A673 (cell line): ENCODE data around the gene WDR46. TPM values are rescaled to one million over a fixed set of nuclear protein-coding genes. Genes with fewer than 3 reads are reported as not detected.
A peak's percentile ranks its signal among the peaks of the same experiment; 100 is the strongest.

Source experiments
- BruUV-seq: library from RNA; stranded (reverse); fragments of 400-500 nt; replicated peaks from 2 replicates; lab custom pipeline; 2021; lab: Mats Ljungman, UMichigan
- CTCF ChIA-PET: fragments of 300-600 bp; sonication (Branson Sonifier 250); formaldehyde crosslinking; loops from one replicate; lab custom pipeline; 2022; ENCODE audit warnings: antibody characterized with exemption; lab: Charles Lee
- POLR2A ChIA-PET: fragments of 300-600 bp; sonication (Branson Sonifier 250); formaldehyde crosslinking; loops from one replicate; lab custom pipeline; 2022; ENCODE audit warnings: antibody characterized with exemption; ENCODE audit not compliant: low non-redundant PET; lab: Charles Lee
- DNase-seq: peaks from one replicate; pipeline ENCODE4 v3.0.0-alpha.2; 2015; ENCODE audit warnings: low spot score
- H3K27ac ChIP-seq: fragments of 200-600 bp; sonication (generic); 2 replicates; pipeline ENCODE4 v1.5.1; 2016; ENCODE audit warnings: mixed run types, low read depth, mild to moderate bottlenecking, mixed read lengths, antibody characterized with exemption, low read length; ENCODE audit not compliant: poor library complexity, severe bottlenecking
- H3K27me3 ChIP-seq: fragments of 200-600 bp; sonication (generic); replicated peaks from 2 replicates; pipeline ENCODE4 v1.6.1; 2017; ENCODE audit warnings: mixed run types, low read depth, mild to moderate bottlenecking, mixed read lengths, antibody characterized with exemption, low read length; ENCODE audit not compliant: insufficient read depth, poor library complexity
- H3K36me3 ChIP-seq: fragments of 200-600 bp; sonication (generic); 2 replicates; pipeline ENCODE4 v1.6.1; 2016; ENCODE audit warnings: mixed run types, mild to moderate bottlenecking, mixed read lengths, antibody characterized with exemption, low read length; ENCODE audit not compliant: insufficient read depth, poor library complexity, severe bottlenecking
- H3K4me1 ChIP-seq: fragments of 200-600 bp; sonication (generic); 2 replicates; pipeline ENCODE4 v1.6.1; 2017; ENCODE audit warnings: mixed run types, mild to moderate bottlenecking, mixed read lengths, antibody characterized with exemption, low read length; ENCODE audit not compliant: insufficient read depth, poor library complexity, severe bottlenecking
- H3K4me3 ChIP-seq: fragments of 200-600 bp; sonication (generic); 2 replicates; pipeline ENCODE4 v1.5.1; 2016; ENCODE audit warnings: low read depth, mixed run types, mild to moderate bottlenecking, mixed read lengths, low read length; ENCODE audit not compliant: poor library complexity, severe bottlenecking
- H3K9me3 ChIP-seq: fragments of 200-600 bp; sonication (generic); 2 replicates; pipeline ENCODE4 v1.6.1; 2016; ENCODE audit warnings: mixed run types, low read depth, mild to moderate bottlenecking, mixed read lengths, antibody characterized with exemption, low read length; ENCODE audit not compliant: poor library complexity, severe bottlenecking
- EZH2 ChIP-seq: fragments of 200-600 bp; sonication (generic); IDR thresholded peaks from 2 replicates; pipeline ENCODE4 v1.6.1; 2017; ENCODE audit warnings: borderline replicate concordance, low read depth, mild to moderate bottlenecking, mixed read lengths, antibody characterized with exemption, low read length; ENCODE audit not compliant: poor library complexity, severe bottlenecking
- intact Hi-C: fragments of 100-400 bp; cut with micrococcal nuclease; formaldehyde crosslinking; loops from one replicate; pipeline ENCODE4 v1.10.0; 2022; ENCODE audit not compliant: unreplicated experiment
- total RNA-seq: library from RNA; stranded (reverse); gene quantifications from 2 replicates; pipeline ENCODE4 v1.2.3, GENCODE V29; 2021
- TF ChIP-seq, protein P1 (sequence below): fragments of 300-800, 200-600 bp; sonication (generic); conservative IDR thresholded peaks from 2 replicates; pipeline ENCODE4 v1.5.1; 2017; ENCODE audit warnings: low read depth, mild to moderate bottlenecking, antibody characterized with exemption, low read length, moderate library complexity, mixed read lengths

WDR46 gene
- total RNA-seq, 1 experiment from 2014 or later, result 97.9 TPM

GRCh38 chr6:33313709-33314514, 24.9 kb upstream of the WDR46 start, which contains the start of gene TAPBP:
TAPBP (minus strand) TSS chr6:33314078; CDS start chr6:33314041, 37 bp downstream.
- peak within 1 kb of the TSS; percentile 83 for H3K4me3 ChIP-seq
- H3K4me1 ChIP-seq, result peaks cover 26% of the 10 kb centered on the region
- DNase-seq, result peak; percentile 66
- H3K9me3 ChIP-seq, result no peaks in the 10 kb centered on the region
- ChIA-PET POLR2A (no interaction called here), CTCF (no interaction called here)
- H3K27ac ChIP-seq, result peak within 1 kb of the TSS; percentile 82
- TF ChIP-seq, protein P1, sequence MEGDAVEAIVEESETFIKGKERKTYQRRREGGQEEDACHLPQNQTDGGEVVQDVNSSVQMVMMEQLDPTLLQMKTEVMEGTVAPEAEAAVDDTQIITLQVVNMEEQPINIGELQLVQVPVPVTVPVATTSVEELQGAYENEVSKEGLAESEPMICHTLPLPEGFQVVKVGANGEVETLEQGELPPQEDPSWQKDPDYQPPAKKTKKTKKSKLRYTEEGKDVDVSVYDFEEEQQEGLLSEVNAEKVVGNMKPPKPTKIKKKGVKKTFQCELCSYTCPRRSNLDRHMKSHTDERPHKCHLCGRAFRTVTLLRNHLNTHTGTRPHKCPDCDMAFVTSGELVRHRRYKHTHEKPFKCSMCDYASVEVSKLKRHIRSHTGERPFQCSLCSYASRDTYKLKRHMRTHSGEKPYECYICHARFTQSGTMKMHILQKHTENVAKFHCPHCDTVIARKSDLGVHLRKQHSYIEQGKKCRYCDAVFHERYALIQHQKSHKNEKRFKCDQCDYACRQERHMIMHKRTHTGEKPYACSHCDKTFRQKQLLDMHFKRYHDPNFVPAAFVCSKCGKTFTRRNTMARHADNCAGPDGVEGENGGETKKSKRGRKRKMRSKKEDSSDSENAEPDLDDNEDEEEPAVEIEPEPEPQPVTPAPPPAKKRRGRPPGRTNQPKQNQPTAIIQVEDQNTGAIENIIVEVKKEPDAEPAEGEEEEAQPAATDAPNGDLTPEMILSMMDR, result no peak
- TF ChIP-seq EZH2, result no peak
- TSS peak; percentile 58 for BruUV-seq
- H3K36me3 ChIP-seq, result peaks cover 18% of the 10 kb centered on the region
- intact Hi-C loops, result loop anchor here (1.0 to 10.0 kb wide), 2 partner anchors 15 to 101 kb away; partner anchors contain the start of genes CUTA and PHF1
- H3K27me3 ChIP-seq, result no peaks in the 10 kb centered on the region

- peaks cover 11% of the 10 kb centered on the region for H3K36me3 ChIP-seq
- H3K27ac ChIP-seq, result peak overlapping the region; percentile 82
- TF ChIP-seq, protein P1, result no peak
- TF ChIP-seq EZH2, result no peak
- peak; percentile 40 for DNase-seq
- H3K4me3 ChIP-seq, result peak overlapping the region; percentile 83
- H3K4me1 ChIP-seq, result peaks cover 19% of the 10 kb centered on the region
- H3K27me3 ChIP-seq, result no peaks in the 10 kb centered on the region
- ChIA-PET CTCF (interaction anchor here (0.6 kb wide), 1 partner anchor 36 kb away, joined by 4 read pairs; the partner anchor contains the start of gene B3GALT4), POLR2A (no interaction called here)
- H3K9me3 ChIP-seq, result no peaks in the 10 kb centered on the region
- intact Hi-C loops, result loop anchor here (10.0 kb wide), 1 partner anchor 102 kb away; the partner anchor contains the start of genes CUTA and PHF1
- no TSS peak for BruUV-seq
Measured at GRCh38 chr6:33313105-33313708, 24.2 kb upstream of the WDR46 start.

DNA sequence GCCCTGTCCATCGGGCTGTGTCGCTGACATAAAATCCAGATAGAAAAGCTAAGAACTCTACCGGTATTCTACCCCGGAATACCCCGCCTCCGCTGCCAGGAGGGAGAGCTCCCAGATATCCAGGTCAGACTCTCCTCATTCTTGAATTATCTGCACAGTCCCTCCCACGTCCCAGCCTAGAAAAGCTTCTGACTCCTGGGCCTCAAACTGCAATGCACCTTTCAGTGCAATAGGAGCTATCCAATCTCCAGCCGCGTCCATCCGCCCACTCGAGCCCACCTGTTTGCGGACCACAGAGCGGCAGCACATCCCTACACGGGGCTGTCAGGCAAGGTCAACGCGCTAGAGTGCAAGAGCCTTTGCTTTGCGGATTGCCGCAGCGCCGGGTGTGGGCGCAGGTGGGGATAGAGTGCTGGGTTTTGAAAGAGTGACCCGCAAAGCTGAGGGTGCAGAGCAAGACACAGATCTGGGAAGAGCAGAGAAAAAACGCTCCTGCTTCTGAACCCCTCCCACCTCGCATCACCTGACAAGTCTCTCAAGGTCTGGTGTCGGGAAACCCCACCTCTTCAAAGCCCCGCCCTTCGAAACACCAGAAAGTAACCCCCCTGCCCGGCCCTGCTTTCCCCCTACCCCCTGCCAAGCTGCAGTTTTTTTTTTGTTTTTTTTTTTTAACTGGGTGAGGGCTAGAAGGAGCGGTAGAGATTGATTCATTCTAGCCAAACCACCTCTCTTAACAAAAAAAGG, 23.5 kb upstream of the WDR46 start:
- no peak for TF ChIP-seq EZH2
- TF ChIP-seq, protein P1, result no peak
- H3K4me1 ChIP-seq, result peaks cover 17% of the 10 kb centered on the region

More for the DNA sequence above, 23.5 kb upstream of the WDR46 start:
- H3K9me3 ChIP-seq, result no peaks in the 10 kb centered on the region
- no TSS peak for BruUV-seq
- DNase-seq, result peak; percentile 84
- peak overlapping the region; percentile 82 for H3K27ac ChIP-seq
- POLR2A ChIA-PET, result no interaction called here
- CTCF ChIA-PET, result interaction anchor here (0.6 to 1.3 kb wide), 2 partner anchors 32 to 36 kb away, joined by 3 to 4 read pairs; partner anchors contain the start of gene B3GALT4
- peaks cover 10% of the 10 kb centered on the region for H3K36me3 ChIP-seq
- intact Hi-C loops, result loop anchor here (10.0 kb wide), 1 partner anchor 102 kb away; the partner anchor contains the start of genes CUTA and PHF1
- no peaks in the 10 kb centered on the region for H3K27me3 ChIP-seq
- peak overlapping the region; percentile 83 for H3K4me3 ChIP-seq
